HEK293 (cell line): Measurements from ENCODE around the gene TAOK3.
"Not testable (repeated sequence)": the region's sequence is repeated elsewhere in the genome, so short reads cannot be mapped to it uniquely, and the experiment has no call there.

Source experiments
- CTCF ChIA-PET: fragments of 350-600 bp; formaldehyde crosslinking; extraction: SDS; loops from one replicate; lab custom pipeline; 2021; ENCODE audit warnings: antibody characterized with exemption; lab: Yijun Ruan, JAX
- POLR2A ChIA-PET: fragments of 300-600 bp; formaldehyde crosslinking; extraction: SDS; loops from one replicate; lab custom pipeline; 2020; ENCODE audit warnings: antibody characterized with exemption, inconsistent platforms; lab: Yijun Ruan, JAX
- H3K27ac ChIP-seq: fragments of 200-500 bp; sonication (Bioruptor generic); 2 replicates; pipeline ENCODE4 v1.5.1; 2014; ENCODE audit warnings: low read depth, low read length, control low read depth, inconsistent platforms; ENCODE audit errors: extremely low read depth
- H3K36me3 ChIP-seq, 2 experiments: fragments of 200-500 bp in 1 of 2; sonication (Bioruptor generic) in 1 of 2; 1 replicate in 1 of 2; 2 replicates in 1 of 2; pipeline ENCODE4 v1.5.1; 2014 to 2017; ENCODE audit warnings: inconsistent platforms in 2 of 2, low read length in 2 of 2; ENCODE audit not compliant: control insufficient read depth in 2 of 2, insufficient read depth in 1 of 2
- H3K4me1 ChIP-seq: fragments of 200-500 bp; sonication (Bioruptor generic); 2 replicates; pipeline ENCODE4 v1.5.1; 2014; ENCODE audit warnings: mild to moderate bottlenecking, low read length, inconsistent platforms; ENCODE audit not compliant: control insufficient read depth, insufficient read depth
- H3K4me3 ChIP-seq: 2 replicates; pipeline ENCODE4 v1.5.1; 2011; ENCODE audit warnings: low read depth, mild to moderate bottlenecking, control low read depth, low read length, moderate library complexity
- H3K9me3 ChIP-seq: fragments of 200-500 bp; sonication (Bioruptor generic); 2 replicates; pipeline ENCODE4 v1.5.1; 2014; ENCODE audit warnings: low read depth, low read length, inconsistent platforms; ENCODE audit not compliant: control insufficient read depth, insufficient read depth
- BCL11B ChIP-seq: fragments of 450-650 bp; formaldehyde crosslinking; IDR thresholded peaks from 2 replicates; pipeline ENCODE4 v1.5.1; 2016; ENCODE audit warnings: low read depth, missing biosample characterization, missing genetic modification characterization
- OSR2 ChIP-seq: fragments of 450-650 bp; formaldehyde crosslinking; IDR thresholded peaks from 2 replicates; pipeline ENCODE4 v1.5.1; 2016; ENCODE audit warnings: missing biosample characterization, missing genetic modification characterization
- PATZ1 ChIP-seq: fragments of 450-650 bp; formaldehyde crosslinking; IDR thresholded peaks from 2 replicates; pipeline ENCODE4 v1.5.1; 2016; ENCODE audit warnings: missing biosample characterization, missing genetic modification characterization
- PRDM1 ChIP-seq: fragments of 450-650 bp; formaldehyde crosslinking; IDR thresholded peaks from 2 replicates; pipeline ENCODE4; 2016; ENCODE audit warnings: missing biosample characterization, missing genetic modification characterization
- PRDM2 ChIP-seq: fragments of 450-650 bp; formaldehyde crosslinking; IDR thresholded peaks from 2 replicates; pipeline ENCODE4 v1.5.1; 2016; ENCODE audit warnings: missing biosample characterization, missing genetic modification characterization, borderline replicate concordance
- PRDM6 ChIP-seq: fragments of 450-650 bp; formaldehyde crosslinking; IDR thresholded peaks from 2 replicates; pipeline ENCODE4 v1.5.1; 2017; ENCODE audit warnings: missing biosample characterization, missing genetic modification characterization
- TSHZ1 ChIP-seq: fragments of 450-650 bp; formaldehyde crosslinking; IDR thresholded peaks from 2 replicates; pipeline ENCODE4 v1.5.1; 2016; ENCODE audit warnings: missing biosample characterization, missing genetic modification characterization, borderline replicate concordance
- ZFHX2 ChIP-seq: fragments of 450-650 bp; formaldehyde crosslinking; conservative IDR thresholded peaks from 2 replicates; pipeline ENCODE4 v1.5.1; 2016; ENCODE audit warnings: missing biosample characterization, missing genetic modification characterization
- ZNF112 ChIP-seq: fragments of 450-650 bp; formaldehyde crosslinking; IDR thresholded peaks from 2 replicates; pipeline ENCODE4 v1.5.0; 2017; ENCODE audit warnings: missing biosample characterization, missing genetic modification characterization
- ZNF175 ChIP-seq: fragments of 450-650 bp; formaldehyde crosslinking; IDR thresholded peaks from 2 replicates; pipeline ENCODE4 v1.5.1; 2016; ENCODE audit warnings: missing biosample characterization, missing genetic modification characterization
- ZNF292 ChIP-seq: fragments of 450-650 bp; formaldehyde crosslinking; IDR thresholded peaks from 2 replicates; pipeline ENCODE4 v1.5.1; 2016; ENCODE audit warnings: low read depth, missing biosample characterization, missing genetic modification characterization, borderline replicate concordance
- ZNF394 ChIP-seq: fragments of 450-650 bp; formaldehyde crosslinking; IDR thresholded peaks from 2 replicates; pipeline ENCODE4 v1.5.1; 2016; ENCODE audit warnings: missing biosample characterization, missing genetic modification characterization, mild to moderate bottlenecking, moderate library complexity, borderline replicate concordance
- ZNF488 ChIP-seq: fragments of 450-650 bp; formaldehyde crosslinking; IDR thresholded peaks from 2 replicates; pipeline ENCODE4 v1.5.1; 2016; ENCODE audit warnings: missing biosample characterization, missing genetic modification characterization
- ZNF530 ChIP-seq: fragments of 450-650 bp; formaldehyde crosslinking; IDR thresholded peaks from 2 replicates; pipeline ENCODE4 v1.5.1; 2016; ENCODE audit warnings: low read depth, missing biosample characterization, missing genetic modification characterization
- ZNF585B ChIP-seq: fragments of 450-650 bp; formaldehyde crosslinking; IDR thresholded peaks from 2 replicates; pipeline ENCODE4 v1.5.1; 2016; ENCODE audit warnings: missing biosample characterization, missing genetic modification characterization
- ZNF624 ChIP-seq: fragments of 450-650 bp; formaldehyde crosslinking; IDR thresholded peaks from 2 replicates; pipeline ENCODE4 v1.5.1; 2017; ENCODE audit warnings: missing biosample characterization, missing genetic modification characterization
- ZNF626 ChIP-seq: fragments of 450-650 bp; sonication (Bioruptor Pico); formaldehyde crosslinking; IDR thresholded peaks from 2 replicates; pipeline ENCODE4 v1.5.1; 2018; ENCODE audit warnings: missing biosample characterization, missing genetic modification characterization, inconsistent platforms
- ZNF658 ChIP-seq: fragments of 450-650 bp; formaldehyde crosslinking; IDR thresholded peaks from 2 replicates; pipeline ENCODE4; 2016; ENCODE audit warnings: missing biosample characterization, missing genetic modification characterization

The TAOK3 gene

GRCh38 chr12:118311666-118312065 lies 61.0 kb downstream of the TAOK3 start:
- ChIA-PET CTCF (interaction anchor here (0.7 to 1.6 kb wide), 4 partner anchors 19 to 66 kb away, joined by 3 to 5 read pairs (median 3); partner anchors contain the start of gene SUDS3), POLR2A (no interaction called here)
- Histone ChIP-seq H3K9me3 (no peaks in the 10 kb centered on the region), H3K4me3 (no peak overlapping the region), H3K36me3 (no peaks in the 10 kb centered on the region), H3K4me1 (0 out of 2 replicates have a peak, but pooled peaks cover 6% of the 10 kb centered on the region), H3K27ac (no peak overlapping the region)
- TF ChIP-seq BCL11B (tag by site-specific recombination) (no peak), PRDM6 (tag by site-specific recombination) (peak; percentile 69)

- Histone ChIP-seq H3K4me1 (0 out of 2 replicates have a peak, but pooled peaks cover 6% of the 10 kb centered on the region), H3K4me3 (no peak overlapping the region), H3K27ac (no peak overlapping the region), H3K36me3 (no peaks in the 10 kb centered on the region), H3K9me3 (no peaks in the 10 kb centered on the region)
- ChIA-PET POLR2A (no interaction called here), CTCF (no interaction called here)
- TF ChIP-seq ZNF112 (no peak), PATZ1 (tag by site-specific recombination) (no peak), ZNF530 (no peak), ZNF624 (tag by site-specific recombination) (no peak), ZFHX2 (tag by site-specific recombination) (no peak), ZNF626 (tag by site-specific recombination) (no peak), ZNF394 (no peak), ZNF658 (tag by site-specific recombination) (no peak), ZNF585B (tag by site-specific recombination) (no peak), ZNF175 (tag by site-specific recombination) (no peak), ZNF292 (tag by site-specific recombination) (no peak), PRDM2 (tag by site-specific recombination) (no peak), OSR2 (tag by site-specific recombination) (no peak), ZNF488 (tag by site-specific recombination) (no peak), TSHZ1 (no peak), PRDM1 (tag by site-specific recombination) (no peak)
These were observed 62.4 kb downstream of the TAOK3 start for GRCh38 chr12:118310320-118310719.

- H3K36me3 ChIP-seq, H3K4me1 ChIP-seq, H3K27ac ChIP-seq, H3K9me3 ChIP-seq, CTCF ChIA-PET, H3K4me3 ChIP-seq: not testable (repeated sequence)
- POLR2A ChIA-PET = interaction anchor here (0.7 to 1.1 kb wide), 2 partner anchors 10 to 147 kb away, joined by 3 read pairs; no protein-coding TSS in a partner anchor
These were observed 64.7 kb downstream of the TAOK3 start for GRCh38 chr12:118308006-118308405.
